Measurements from ENCODE around the gene AHNAK2.
"Not testable (repeated sequence)": the region's sequence is repeated elsewhere in the genome, so short reads cannot be mapped to it uniquely, and the experiment has no call there.

Gene AHNAK2

DNA sequence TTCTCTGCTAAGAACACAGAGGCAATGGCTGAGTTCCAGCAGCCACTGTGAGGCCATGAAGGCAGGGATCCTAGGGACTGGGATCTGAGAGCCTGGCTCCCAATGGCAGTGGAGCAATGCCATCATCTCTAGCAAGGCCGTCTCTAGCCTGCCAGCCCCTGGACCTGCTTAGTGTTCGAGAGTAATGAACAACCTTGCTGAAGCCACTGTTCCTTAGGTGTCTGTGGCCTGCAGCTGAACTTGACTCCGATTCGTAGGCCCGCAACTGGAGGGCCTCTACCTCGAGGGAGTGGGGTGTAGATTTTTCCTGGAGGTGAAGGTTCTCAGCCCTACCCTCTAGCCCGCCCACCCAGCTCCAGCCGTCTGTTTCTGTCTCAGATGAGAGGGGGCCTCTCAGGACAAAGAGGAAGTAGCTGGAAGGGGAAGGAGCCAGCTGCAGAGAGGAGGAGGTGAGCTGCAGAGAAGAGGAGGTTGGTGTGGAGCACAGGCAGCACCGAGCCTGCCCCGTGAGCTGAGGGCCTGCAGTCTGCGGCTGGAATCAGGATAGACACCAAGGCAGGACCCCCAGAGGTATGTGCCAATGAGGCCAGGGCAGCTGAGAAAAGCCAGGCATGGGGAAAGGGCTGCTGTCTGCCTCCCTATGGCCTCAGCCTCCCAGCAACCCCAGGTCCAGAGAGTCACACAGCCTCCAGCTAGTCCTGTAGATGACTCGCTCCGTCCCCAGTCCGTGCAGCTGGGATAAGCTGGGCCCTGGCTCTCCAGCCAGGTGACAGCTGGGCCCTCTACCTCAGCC lies 53.6 kb downstream of the AHNAK2 start, which contains the start of gene PLD4:
Gene PLD4, plus strand, starts transcription at position 459 of the 793 bp plus-strand sequence. CDS start 2,262 bp downstream, outside the sequence.
- DNase-seq = no peak

- no peak for DNase-seq
Measured at GRCh38 chr14:104923640-104924420, 54.3 kb downstream of the AHNAK2 start.

DNA sequence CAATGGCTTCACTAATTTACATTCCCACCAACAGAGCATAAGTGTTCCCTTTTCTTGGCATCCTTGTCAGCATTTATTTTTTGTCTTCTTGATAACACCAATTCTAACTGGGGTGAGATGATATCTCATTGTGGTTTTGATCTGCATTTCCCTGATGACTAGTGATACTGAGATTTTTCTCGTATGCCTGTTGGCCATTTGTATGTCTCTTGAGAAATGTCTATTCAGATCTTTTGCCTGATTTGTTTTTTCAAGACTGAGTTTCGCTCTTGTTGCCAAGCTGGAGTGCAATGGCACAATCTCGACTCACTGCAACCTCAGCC lies 58.2 kb downstream of the AHNAK2 start:
- DNase-seq = no peak

- not testable (repeated sequence) for DNase-seq
Measured at GRCh38 chr14:104919152-104919992, 58.8 kb downstream of the AHNAK2 start.

GRCh38 chr14:104917993-104918392 lies 60.2 kb downstream of the AHNAK2 start:
- DNase-seq = no peak

- DNase-seq = no peak
Measured at GRCh38 chr14:104917116-104917515, 61.1 kb downstream of the AHNAK2 start.

DNA sequence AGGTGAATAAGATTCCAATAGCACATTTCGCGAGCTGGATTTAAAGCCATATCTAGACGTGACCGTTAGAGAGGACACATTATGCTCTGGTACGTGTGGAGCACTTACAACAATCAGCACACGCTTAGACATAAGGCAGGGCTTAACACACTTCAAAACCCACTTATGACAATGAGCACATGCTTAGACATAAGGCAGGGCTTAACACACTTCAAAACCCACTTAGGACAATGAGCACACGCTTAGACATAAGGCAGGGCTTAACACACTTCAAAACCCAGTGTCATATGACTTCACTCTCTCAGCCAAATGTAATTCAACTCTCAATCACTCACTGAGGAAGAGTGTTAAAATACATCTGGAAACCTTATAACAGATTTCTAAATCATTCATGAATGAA lies 64.7 kb downstream of the AHNAK2 start:
- DNase-seq = no peak

DNA sequence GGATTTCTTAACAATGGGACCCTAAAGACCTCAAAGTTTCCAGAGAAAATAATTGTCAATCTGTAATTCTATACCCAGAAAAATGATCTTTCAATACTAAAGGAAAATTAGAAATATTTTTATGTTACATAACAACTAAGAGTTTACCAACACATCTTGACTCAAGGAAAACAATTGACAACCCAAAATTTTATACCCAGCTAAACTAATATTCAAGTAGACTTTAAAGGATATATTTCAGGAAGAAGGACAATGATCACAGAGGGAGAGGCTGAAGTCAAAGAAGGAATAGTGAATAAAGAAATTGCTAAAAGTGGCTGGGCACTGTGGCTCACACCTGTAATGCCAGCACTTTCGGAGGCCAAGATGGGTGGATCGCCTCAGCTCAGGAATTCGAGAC lies 66.1 kb downstream of the AHNAK2 start:
- no peak for DNase-seq

DNA sequence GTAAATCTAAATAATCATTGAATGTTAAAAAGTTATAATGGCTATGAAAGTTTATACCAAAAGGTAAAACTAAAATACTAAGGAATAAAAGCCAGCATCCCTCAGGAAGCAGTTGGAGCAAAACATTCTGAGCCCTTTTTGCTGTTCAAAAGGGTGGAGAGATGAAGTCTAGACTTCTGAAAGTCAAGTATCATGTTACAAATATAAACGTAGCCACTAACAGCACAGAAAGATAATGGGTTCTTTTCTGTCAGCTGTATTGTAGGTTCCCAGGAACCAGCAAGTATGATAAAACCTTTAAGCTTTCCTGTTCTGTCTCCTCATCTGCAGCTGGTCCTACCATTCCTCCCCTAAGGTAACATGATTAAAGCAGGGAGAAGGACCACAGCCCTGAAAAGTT lies 69.9 kb downstream of the AHNAK2 start:
- DNase-seq = no peak

DNA sequence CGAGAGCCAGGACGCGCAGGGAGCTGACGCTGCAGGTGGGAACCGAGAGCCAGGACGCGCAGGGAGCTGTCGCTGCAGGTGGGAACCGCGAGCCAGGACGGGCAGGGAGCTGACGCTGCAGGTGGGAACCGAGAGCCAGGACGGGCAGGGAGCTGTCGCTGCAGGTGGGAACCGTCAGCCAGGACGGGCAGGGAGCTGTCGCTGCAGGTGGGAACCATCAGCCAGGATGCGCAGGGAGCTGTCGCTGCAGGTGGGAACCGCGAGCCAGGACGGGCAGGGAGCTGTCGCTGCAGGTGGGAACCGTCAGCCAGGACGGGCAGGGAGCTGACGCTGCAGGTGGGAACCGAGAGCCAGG lies 72.6 kb downstream of the AHNAK2 start:
- not testable (repeated sequence) for DNase-seq

DNA sequence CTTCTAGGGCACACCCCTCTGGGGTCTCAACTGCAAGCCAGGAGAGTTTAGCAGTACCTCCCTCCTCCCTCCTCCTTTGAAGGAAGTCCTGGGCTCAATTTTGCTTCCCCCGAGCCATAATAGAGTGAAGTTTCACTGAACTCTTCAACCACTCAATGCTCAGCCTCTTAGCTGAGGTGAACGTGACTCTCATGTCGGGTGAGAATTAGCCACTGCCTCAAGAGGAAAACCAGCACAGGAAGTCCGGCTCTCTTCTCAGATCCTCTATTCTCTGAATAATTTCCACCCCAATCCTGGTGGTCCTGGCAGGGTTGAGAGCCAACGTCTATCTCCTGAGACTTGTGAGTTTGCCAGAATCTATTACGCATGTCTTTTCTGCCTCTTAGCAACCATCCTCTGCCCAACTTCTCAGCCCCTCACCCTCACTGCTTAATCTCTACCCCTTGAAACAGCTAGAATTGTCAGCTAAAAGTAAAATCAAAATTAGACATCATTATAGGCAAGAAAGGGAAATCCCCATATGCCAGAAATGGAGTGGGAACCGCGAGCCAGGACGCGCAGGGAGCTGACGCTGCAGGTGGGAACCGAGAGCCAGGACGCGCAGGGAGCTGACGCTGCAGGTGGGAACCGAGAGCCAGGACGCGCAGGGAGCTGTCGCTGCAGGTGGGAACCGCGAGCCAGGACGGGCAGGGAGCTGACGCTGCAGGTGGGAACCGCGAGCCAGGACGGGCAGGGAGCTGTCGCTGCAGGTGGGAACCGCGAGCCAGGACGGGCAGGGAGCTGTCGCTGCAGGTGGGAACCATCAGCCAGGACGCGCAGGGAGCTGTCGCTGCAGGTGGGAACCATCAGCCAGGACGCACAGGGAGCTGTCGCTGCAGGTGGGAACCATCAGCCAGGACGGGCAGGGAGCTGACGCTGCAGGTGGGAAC lies 73.3 kb downstream of the AHNAK2 start:
- not testable (repeated sequence) for DNase-seq

GRCh38 chr14:104903990-104904389 lies 74.2 kb downstream of the AHNAK2 start:
- DNase-seq = no peak

GRCh38 chr14:104900639-104901512 lies 77.3 kb downstream of the AHNAK2 start:
- no peak for DNase-seq

GRCh38 chr14:104899781-104900180 lies 78.4 kb downstream of the AHNAK2 start:
- DNase-seq = no peak

DNA sequence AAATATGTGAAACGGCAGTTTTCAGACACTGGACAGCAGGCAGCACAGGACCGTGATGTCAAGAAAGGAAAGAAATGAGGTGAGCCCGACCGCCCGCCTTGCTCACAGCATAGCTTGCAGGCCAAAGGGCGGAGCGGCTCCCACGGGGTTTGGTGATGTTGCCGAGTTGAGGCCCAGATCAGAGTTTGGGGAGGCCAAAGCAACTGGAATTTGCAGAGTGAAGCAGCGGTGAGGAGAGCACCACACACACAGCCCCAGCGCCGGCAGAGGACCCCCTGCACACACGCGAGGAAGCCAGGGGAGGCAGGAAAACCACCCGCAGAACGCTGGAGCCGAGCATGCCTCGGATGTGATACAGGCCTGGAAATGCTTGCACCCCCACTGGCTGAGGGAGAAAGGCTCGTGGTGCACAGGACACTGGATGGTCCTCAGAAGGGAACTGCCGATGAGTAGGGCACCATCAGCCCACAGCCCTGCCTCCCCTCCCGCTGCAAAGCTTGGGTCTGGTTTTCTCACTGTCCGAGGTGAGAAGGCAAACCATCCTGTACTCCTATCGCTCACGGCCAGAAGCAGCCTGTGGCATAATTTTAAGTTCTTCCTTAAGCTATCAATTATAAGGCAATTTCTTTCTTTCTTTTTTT lies 79.2 kb downstream of the AHNAK2 start:
- DNase-seq = no peak

- DNase-seq = no peak
Measured at GRCh38 chr14:104898195-104898558, 80.0 kb downstream of the AHNAK2 start.

GRCh38 chr14:104897330-104898194 lies 80.6 kb downstream of the AHNAK2 start:
- no peak for DNase-seq

DNA sequence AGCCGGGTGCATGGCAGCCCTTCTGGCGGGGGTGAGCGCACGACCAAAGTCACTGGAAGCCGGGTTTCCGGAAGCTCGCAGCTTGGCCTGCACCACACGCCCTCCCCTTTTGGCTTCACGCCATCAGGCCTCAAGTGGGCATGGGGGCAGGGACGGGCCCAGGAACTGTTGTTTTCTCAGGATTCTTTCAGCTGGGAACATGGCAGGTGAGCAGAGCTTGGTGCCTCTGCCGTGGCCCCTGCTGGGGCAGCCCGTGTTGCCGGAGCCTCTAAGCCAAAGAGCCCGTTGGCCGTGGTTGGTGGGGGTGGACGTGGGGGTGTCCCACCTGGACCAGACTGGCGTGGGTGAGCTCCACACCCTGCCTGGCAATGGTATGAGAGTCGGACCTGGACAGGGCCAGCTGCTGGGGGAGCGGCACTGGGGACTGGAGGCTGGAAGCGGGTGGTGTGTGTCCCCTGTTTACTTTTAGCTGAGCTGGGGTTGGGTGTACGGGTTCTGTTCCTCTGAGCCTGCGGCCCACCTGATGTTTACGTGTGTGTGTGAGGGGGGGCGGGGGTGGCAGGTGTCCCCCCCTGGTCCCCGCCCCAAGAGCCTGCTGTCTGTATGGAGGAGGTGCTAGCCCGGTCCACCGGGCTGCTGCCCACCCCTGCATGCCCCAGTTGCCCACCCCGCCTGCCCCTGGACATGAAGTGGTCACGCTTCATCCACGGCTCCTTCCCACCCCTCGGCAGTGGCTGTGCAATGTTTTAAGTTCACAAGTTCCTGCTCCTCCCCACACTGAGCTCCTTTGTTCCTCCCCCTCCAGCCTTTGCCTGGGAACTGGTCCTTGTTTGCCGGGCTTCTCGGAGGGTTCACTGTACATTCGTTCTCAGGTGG lies 82.2 kb downstream of the AHNAK2 start:
- peak; percentile 45 for DNase-seq

All from NCI-H2227 treated with DMSO at 0.1 percent for 48 hours (cell line).